Measurements from ENCODE around the gene DDX17.

DDX17 gene

GRCh38 chr22:38523479-38523878 is 17.4 kb upstream of the DDX17 start:
- TF ChIP-seq CTCF (IDR thresholded peaks at IDR 0.05; ENCODE audit: low read depth, low read length, missing control alignments) = no peak
- no peak for DNase-seq (ENCODE audit: extremely low read depth, low read depth)
- no peak overlapping the region for H3K4me3 ChIP-seq (replicated peaks; ENCODE audit: low read depth, low read length)

GRCh38 chr22:38523029-38523428 is 16.9 kb upstream of the DDX17 start:
- H3K4me3 ChIP-seq (replicated peaks; ENCODE audit: low read depth, low read length) = no peak overlapping the region
- no peak for TF ChIP-seq CTCF (IDR thresholded peaks at IDR 0.05; ENCODE audit: low read depth, low read length, missing control alignments)
- DNase-seq (ENCODE audit: extremely low read depth, low read depth) = no peak

GRCh38 chr22:38519453-38520250 is 13.5 kb upstream of the DDX17 start:
- no peak for TF ChIP-seq CTCF (IDR thresholded peaks at IDR 0.05; ENCODE audit: low read depth, low read length, missing control alignments)
- H3K4me3 ChIP-seq (replicated peaks; ENCODE audit: low read depth, low read length) = no peak overlapping the region
- no peak for DNase-seq (ENCODE audit: extremely low read depth, low read depth)

GRCh38 chr22:38518620-38519019 is 12.5 kb upstream of the DDX17 start:
- no peak for TF ChIP-seq CTCF (IDR thresholded peaks at IDR 0.05; ENCODE audit: low read depth, low read length, missing control alignments)
- DNase-seq (ENCODE audit: extremely low read depth, low read depth) = no peak
- no peak overlapping the region for H3K4me3 ChIP-seq (replicated peaks; ENCODE audit: low read depth, low read length)

- no peak for DNase-seq (ENCODE audit: extremely low read depth, low read depth)
- H3K4me3 ChIP-seq (replicated peaks; ENCODE audit: low read depth, low read length) = no peak overlapping the region
- no peak for TF ChIP-seq CTCF (IDR thresholded peaks at IDR 0.05; ENCODE audit: low read depth, low read length, missing control alignments)
Measured at GRCh38 chr22:38513063-38513462, 7.0 kb upstream of the DDX17 start.

- H3K4me3 ChIP-seq (replicated peaks; ENCODE audit: low read depth, low read length) = no peak overlapping the region
- DNase-seq (ENCODE audit: extremely low read depth, low read depth) = no peak
Measured at GRCh38 chr22:38510416-38510970, 4.4 kb upstream of the DDX17 start.

More at GRCh38 chr22:38510416-38510970, 4.4 kb upstream of the DDX17 start:
- no peak for TF ChIP-seq CTCF (IDR thresholded peaks at IDR 0.05; ENCODE audit: low read depth, low read length, missing control alignments)
